Astrocyte (in vitro differentiated cells and primary cell): ENCODE data around the gene PDLIM5. TPM values are rescaled to one million over a fixed set of nuclear protein-coding genes. Genes with fewer than 3 reads are reported as not detected.

ENCODE experiments used
- DNase-seq: peaks from one replicate; pipeline ENCODE4 v3.0.0-alpha.2; 2010; ENCODE audit warnings: low read depth
- FAIRE-seq: peaks from 2 replicates; lab custom pipeline; 2011; peaks lifted over from hg19 to GRCh38; lab: Jason Lieb, UNC
- H2AFZ ChIP-seq: 2 replicates; pipeline ENCODE4 v1.6.0; 2012; ENCODE audit warnings: low read depth, low read length, inconsistent platforms
- H3K27ac ChIP-seq: 2 replicates; pipeline ENCODE4 v1.5.1; 2011; ENCODE audit warnings: low read depth, low read length, inconsistent platforms
- H3K27me3 ChIP-seq: 2 replicates; pipeline ENCODE4 v1.6.0; 2011; ENCODE audit warnings: low read length, inconsistent platforms; ENCODE audit not compliant: insufficient read depth
- H3K36me3 ChIP-seq: 2 replicates; pipeline ENCODE4 v1.5.1; 2011; ENCODE audit warnings: low read length, inconsistent platforms; ENCODE audit not compliant: insufficient read depth
- H3K4me1 ChIP-seq: 2 replicates; pipeline ENCODE4 v1.5.1; 2011; ENCODE audit warnings: low read length, inconsistent platforms; ENCODE audit not compliant: insufficient read depth
- H3K4me2 ChIP-seq: 2 replicates; pipeline ENCODE4 v1.6.0; 2012; ENCODE audit warnings: low read length, inconsistent platforms
- H3K4me3 ChIP-seq: 2 replicates; pipeline ENCODE4 v1.5.1; 2011; ENCODE audit warnings: low read depth, mild to moderate bottlenecking, low read length, inconsistent platforms; ENCODE audit not compliant: insufficient read depth
- H3K79me2 ChIP-seq: 2 replicates; pipeline ENCODE4 v1.6.0; 2012; ENCODE audit warnings: mild to moderate bottlenecking, low read length, inconsistent platforms; ENCODE audit not compliant: insufficient read depth
- H3K9ac ChIP-seq: 2 replicates; pipeline ENCODE4 v1.6.0; 2012; ENCODE audit warnings: mild to moderate bottlenecking, low read length, inconsistent platforms
- H3K9me3 ChIP-seq: 2 replicates; pipeline ENCODE4 v1.5.1; 2012; ENCODE audit warnings: low read depth, mild to moderate bottlenecking, low read length, inconsistent platforms; ENCODE audit not compliant: insufficient read depth
- H4K20me1 ChIP-seq: 2 replicates; pipeline ENCODE4 v1.6.0; 2012; ENCODE audit warnings: low read length, inconsistent platforms; ENCODE audit not compliant: insufficient read depth
- H3K27ac Mint-ChIP-seq: one replicate; pipeline ENCODE4 v1.8.0; 2021; ENCODE audit warnings: mild to moderate bottlenecking, mixed read lengths; ENCODE audit not compliant: unreplicated experiment
- H3K27me3 Mint-ChIP-seq: one replicate; pipeline ENCODE4 v1.8.0; 2021; ENCODE audit warnings: low read depth, mixed read lengths; ENCODE audit not compliant: unreplicated experiment
- H3K36me3 Mint-ChIP-seq: one replicate; pipeline ENCODE4 v1.8.0; 2021; ENCODE audit warnings: low read depth, mixed read lengths; ENCODE audit not compliant: unreplicated experiment
- H3K4me1 Mint-ChIP-seq: one replicate; pipeline ENCODE4 v1.8.0; 2021; ENCODE audit warnings: low read depth, mixed read lengths; ENCODE audit not compliant: unreplicated experiment
- H3K4me3 Mint-ChIP-seq: one replicate; pipeline ENCODE4 v1.8.0; 2021; ENCODE audit warnings: mild to moderate bottlenecking, moderate library complexity, mixed read lengths; ENCODE audit not compliant: unreplicated experiment
- H3K9me3 Mint-ChIP-seq: one replicate; pipeline ENCODE4 v1.8.0; 2021; ENCODE audit warnings: mild to moderate bottlenecking, mixed read lengths; ENCODE audit not compliant: unreplicated experiment
- CTCF ChIP-seq: IDR thresholded peaks from 2 replicates; pipeline ENCODE4 v1.5.1; 2011; ENCODE audit warnings: low read depth, mild to moderate bottlenecking, inconsistent platforms, low read length, moderate library complexity; ENCODE audit not compliant: insufficient read depth
- EZH2 ChIP-seq: IDR thresholded peaks from 2 replicates; pipeline ENCODE4 v1.6.1; 2012; ENCODE audit warnings: mild to moderate bottlenecking, low read length, inconsistent platforms; ENCODE audit not compliant: insufficient read depth
- total RNA-seq: library from RNA; stranded (reverse); gene quantifications from 2 replicates; pipeline ENCODE4 v1.2.1, GENCODE V29; 2021

Gene PDLIM5
- total RNA-seq, 1 donor from 2014 or later, result 181 TPM

GRCh38 chr4:94484818-94485217, 33.1 kb downstream of the PDLIM5 start:
- Mint-ChIP-seq H3K36me3 (no peaks in the 10 kb centered on the region), H3K9me3 (no peaks in the 10 kb centered on the region), H3K27ac (no peak overlapping the region), H3K4me3 (no peak overlapping the region), H3K4me1 (peaks cover 18% of the 10 kb centered on the region), H3K27me3 (no peaks in the 10 kb centered on the region)
- Histone ChIP-seq H3K9me3 (no peaks in the 10 kb centered on the region), H3K4me2 (no peak overlapping the region), H3K4me1 (peaks cover 13% of the 10 kb centered on the region), H3K4me3 (no peak overlapping the region), H4K20me1 (peaks cover 39% of the 10 kb centered on the region), H3K36me3 (peaks cover 3% of the 10 kb centered on the region), H2AFZ (no peak overlapping the region), H3K27ac (no peak overlapping the region), H3K9ac (no peak overlapping the region), H3K27me3 (no peaks in the 10 kb centered on the region), H3K79me2 (peaks cover 99% of the 10 kb centered on the region)
- DNase-seq (no peak), FAIRE-seq (no peak)
- no peak for TF ChIP-seq EZH2

- Histone ChIP-seq H3K4me2 (no peak overlapping the region), H3K79me2 (peaks cover 98% of the 10 kb centered on the region), H2AFZ (no peak overlapping the region), H3K9ac (no peak overlapping the region), H3K4me3 (no peak overlapping the region), H3K4me1 (peaks cover 22% of the 10 kb centered on the region), H3K36me3 (peaks cover 3% of the 10 kb centered on the region), H3K9me3 (no peaks in the 10 kb centered on the region), H3K27ac (no peak overlapping the region), H3K27me3 (no peaks in the 10 kb centered on the region), H4K20me1 (peaks cover 30% of the 10 kb centered on the region)
- FAIRE-seq, result no peak
- no peak overlapping the region for H3K4me3 Mint-ChIP-seq
- peak; percentile 74 for DNase-seq
- H3K9me3 Mint-ChIP-seq, result no peaks in the 10 kb centered on the region
- peaks cover 14% of the 10 kb centered on the region for H3K4me1 Mint-ChIP-seq
- H3K27me3 Mint-ChIP-seq, result no peaks in the 10 kb centered on the region
- no peak for TF ChIP-seq EZH2
- no peak for TF ChIP-seq CTCF
- no peaks in the 10 kb centered on the region for H3K36me3 Mint-ChIP-seq
- H3K27ac Mint-ChIP-seq, result no peak overlapping the region
These were observed 34.6 kb downstream of the PDLIM5 start for GRCh38 chr4:94486372-94486801.

- Mint-ChIP-seq H3K27ac (no peak overlapping the region), H3K4me3 (no peak overlapping the region), H3K36me3 (no peaks in the 10 kb centered on the region), H3K27me3 (no peaks in the 10 kb centered on the region), H3K4me1 (peaks cover 21% of the 10 kb centered on the region), H3K9me3 (no peaks in the 10 kb centered on the region)
- Histone ChIP-seq H3K9ac (no peak overlapping the region), H3K27ac (peak overlapping the region; percentile 29), H4K20me1 (peaks cover 29% of the 10 kb centered on the region), H3K4me2 (peak overlapping the region; percentile 49), H3K36me3 (peaks cover 5% of the 10 kb centered on the region), H3K79me2 (peaks cover 98% of the 10 kb centered on the region), H3K9me3 (no peaks in the 10 kb centered on the region), H3K4me3 (no peak overlapping the region), H3K4me1 (peaks cover 22% of the 10 kb centered on the region), H2AFZ (no peak overlapping the region), H3K27me3 (no peaks in the 10 kb centered on the region)
- TF ChIP-seq EZH2, result no peak
- TF ChIP-seq CTCF, result no peak
- DNase-seq (peak; percentile 80), FAIRE-seq (peak; percentile 23)
These were observed 36.9 kb downstream of the PDLIM5 start for GRCh38 chr4:94488670-94489069.
